ENCODE results near the gene RBMS1.

RBMS1 gene

DNA sequence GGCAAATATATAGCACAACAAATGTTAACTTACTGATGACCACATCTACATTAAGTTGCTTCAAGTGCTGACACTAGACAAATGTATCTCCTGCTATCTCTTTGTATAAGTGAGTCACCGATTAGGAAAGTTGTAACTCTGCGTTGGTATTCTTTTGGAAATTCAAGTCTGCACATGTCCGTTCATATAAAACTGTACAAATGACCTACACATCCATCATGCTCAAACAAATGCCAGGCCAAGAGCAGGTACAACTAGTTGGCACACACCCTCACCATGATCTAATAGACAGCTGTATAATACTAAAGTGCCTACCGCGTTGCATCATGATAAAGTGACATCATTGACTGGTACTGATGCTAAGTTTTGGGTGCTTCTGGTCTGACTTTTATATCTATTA, 141.1 kb downstream of the RBMS1 start:
- Histone ChIP-seq H3K4me2 (ENCODE audit: low read length) (no peak overlapping the region), H4K20me1 (ENCODE audit: control insufficient read depth, insufficient read depth, low read depth, low read length) (no peaks in the 10 kb centered on the region), H3K27ac (ENCODE audit: low read depth, low read length) (no peak overlapping the region), H3K36me3 (ENCODE audit: control insufficient read depth, low read length) (no peaks in the 10 kb centered on the region), H3K4me1 (ENCODE audit: control insufficient read depth, low read length) (no peaks in the 10 kb centered on the region), H3K79me2 (ENCODE audit: control insufficient read depth, low read length) (no peaks in the 10 kb centered on the region), H3K4me3 (ENCODE audit: low read length) (no peak overlapping the region), H3K27me3 (ENCODE audit: control insufficient read depth, low read length) (no peaks in the 10 kb centered on the region), H3F3A (ENCODE audit: control insufficient read depth, insufficient read depth) (no peaks in the 10 kb centered on the region), H3K9me3 (ENCODE audit: control insufficient read depth, insufficient read depth, low read length) (no peaks in the 10 kb centered on the region), H3K9me2 (replicated peaks; ENCODE audit: control insufficient read depth, low read length) (no peaks in the 10 kb centered on the region)
- TF ChIP-seq CTCF (IDR thresholded peaks at IDR 0.05; ENCODE audit: low read depth, low read length, poor library complexity, severe bottlenecking), result no peak
- no peak for TF ChIP-seq EZH2phosphoT487 (IDR thresholded peaks at IDR 0.05; ENCODE audit: borderline replicate concordance, low read length)

GRCh38 chr2:160351956-160352355, 141.7 kb downstream of the RBMS1 start:
- H3K79me2 ChIP-seq (ENCODE audit: control insufficient read depth, low read length), result no peaks in the 10 kb centered on the region
- no peaks in the 10 kb centered on the region for H3K9me2 ChIP-seq (replicated peaks; ENCODE audit: control insufficient read depth, low read length)
- no peak overlapping the region for H3K27ac ChIP-seq (ENCODE audit: low read depth, low read length)
- H3K4me3 ChIP-seq (ENCODE audit: low read length), result no peak overlapping the region
- H3K27me3 ChIP-seq (ENCODE audit: control insufficient read depth, low read length), result no peaks in the 10 kb centered on the region
- TF ChIP-seq CTCF (IDR thresholded peaks at IDR 0.05; ENCODE audit: low read depth, low read length, poor library complexity, severe bottlenecking) (no peak), EZH2phosphoT487 (IDR thresholded peaks at IDR 0.05; ENCODE audit: borderline replicate concordance, low read length) (no peak)
- H4K20me1 ChIP-seq (ENCODE audit: control insufficient read depth, insufficient read depth, low read depth, low read length), result no peaks in the 10 kb centered on the region
- H3K4me1 ChIP-seq (ENCODE audit: control insufficient read depth, low read length), result no peaks in the 10 kb centered on the region
- no peak overlapping the region for H3K4me2 ChIP-seq (ENCODE audit: low read length)
- H3K36me3 ChIP-seq (ENCODE audit: control insufficient read depth, low read length), result no peaks in the 10 kb centered on the region
- no peaks in the 10 kb centered on the region for H3F3A ChIP-seq (ENCODE audit: control insufficient read depth, insufficient read depth)
- no peaks in the 10 kb centered on the region for H3K9me3 ChIP-seq (ENCODE audit: control insufficient read depth, insufficient read depth, low read length)

- Histone ChIP-seq H3K79me2 (ENCODE audit: control insufficient read depth, low read length) (no peaks in the 10 kb centered on the region), H3K27me3 (ENCODE audit: control insufficient read depth, low read length) (no peaks in the 10 kb centered on the region), H3F3A (ENCODE audit: control insufficient read depth, insufficient read depth) (no peaks in the 10 kb centered on the region), H3K9me3 (ENCODE audit: control insufficient read depth, insufficient read depth, low read length) (no peaks in the 10 kb centered on the region), H4K20me1 (ENCODE audit: control insufficient read depth, insufficient read depth, low read depth, low read length) (no peaks in the 10 kb centered on the region), H3K4me1 (ENCODE audit: control insufficient read depth, low read length) (no peaks in the 10 kb centered on the region), H3K4me2 (ENCODE audit: low read length) (no peak overlapping the region), H3K4me3 (ENCODE audit: low read length) (no peak overlapping the region), H3K36me3 (ENCODE audit: control insufficient read depth, low read length) (no peaks in the 10 kb centered on the region), H3K27ac (ENCODE audit: low read depth, low read length) (no peak overlapping the region), H3K9me2 (replicated peaks; ENCODE audit: control insufficient read depth, low read length) (no peaks in the 10 kb centered on the region)
- TF ChIP-seq CTCF (IDR thresholded peaks at IDR 0.05; ENCODE audit: low read depth, low read length, poor library complexity, severe bottlenecking) (no peak), EZH2phosphoT487 (IDR thresholded peaks at IDR 0.05; ENCODE audit: borderline replicate concordance, low read length) (no peak)
These were observed 144.3 kb downstream of the RBMS1 start for GRCh38 chr2:160349306-160349705.

All from DOHH2 (cell line).